AG04450 (cell line): Measurements from ENCODE around the gene RPH3AL. TPM values are rescaled to one million over a fixed set of nuclear protein-coding genes. Genes with fewer than 3 reads are reported as not detected.

Experiments
- CTCF ChIA-PET: fragments of 300-600, 350-600 bp; formaldehyde crosslinking; extraction: SDS; loops from one replicate; lab custom pipeline; 2022; ENCODE audit warnings: antibody characterized with exemption, inconsistent platforms; lab: Charles Lee
- POLR2A ChIA-PET: fragments of 350-600 bp; formaldehyde crosslinking; extraction: SDS; loops from one replicate; lab custom pipeline; 2021; ENCODE audit warnings: antibody characterized with exemption, inconsistent platforms; lab: Yijun Ruan, JAX
- DNase-seq: peaks from one replicate; pipeline ENCODE4 v3.0.0-alpha.2; 2011; ENCODE audit warnings: low read depth, low spot score
- H3K27ac ChIP-seq: one replicate; pipeline ENCODE4 v1.5.1; 2012; ENCODE audit warnings: low read depth, low read length, control low read depth
- H3K27me3 ChIP-seq: one replicate; pipeline ENCODE4 v1.6.0; 2012; ENCODE audit warnings: low read length; ENCODE audit not compliant: control insufficient read depth, insufficient read depth
- H3K4me3 ChIP-seq: 2 replicates; pipeline ENCODE4 v1.5.1; 2011; ENCODE audit warnings: mild to moderate bottlenecking, low read depth, low read length, control low read depth
- H3K9me3 ChIP-seq: 2 replicates; pipeline ENCODE4 v1.5.1; 2012; ENCODE audit warnings: low read length; ENCODE audit not compliant: control insufficient read depth, insufficient read depth
- CTCF ChIP-seq: IDR thresholded peaks from 2 replicates; pipeline ENCODE4 v1.5.1; 2011; ENCODE audit warnings: low read depth, low read length, control low read depth, inconsistent platforms
- polyA plus RNA-seq: library from polyadenylated mRNA; depleted of rRNA; stranded (reverse); fragments of >200 nt; gene quantifications from 2 replicates; pipeline ENCODE4 v1.2.3, GENCODE V29; 2011

The RPH3AL gene
- polyA plus RNA-seq, 1 experiment, result 1.3 TPM

- no peak overlapping the region for H3K4me3 ChIP-seq
- CTCF ChIA-PET, result no interaction called here
- no peak for DNase-seq
- peaks cover 9% of the 10 kb centered on the region for H3K27me3 ChIP-seq
- POLR2A ChIA-PET, result no interaction called here
- no peak for TF ChIP-seq CTCF
- H3K27ac ChIP-seq, result no peak overlapping the region
- H3K9me3 ChIP-seq, result no peaks in the 10 kb centered on the region
Observed at GRCh38 chr17:296379-296778, 56.2 kb downstream of the RPH3AL start.

- H3K27ac ChIP-seq, result no peak overlapping the region
- no peak for DNase-seq
- peaks cover 13% of the 10 kb centered on the region for H3K27me3 ChIP-seq
- H3K4me3 ChIP-seq, result no peak overlapping the region
- peaks cover 4% of the 10 kb centered on the region; the same call in 1 of the 2 replicates for H3K9me3 ChIP-seq
- CTCF ChIA-PET, result no interaction called here
- no peak for TF ChIP-seq CTCF
- POLR2A ChIA-PET, result no interaction called here
Observed at GRCh38 chr17:292531-293382, 59.9 kb downstream of the RPH3AL start.

DNA sequence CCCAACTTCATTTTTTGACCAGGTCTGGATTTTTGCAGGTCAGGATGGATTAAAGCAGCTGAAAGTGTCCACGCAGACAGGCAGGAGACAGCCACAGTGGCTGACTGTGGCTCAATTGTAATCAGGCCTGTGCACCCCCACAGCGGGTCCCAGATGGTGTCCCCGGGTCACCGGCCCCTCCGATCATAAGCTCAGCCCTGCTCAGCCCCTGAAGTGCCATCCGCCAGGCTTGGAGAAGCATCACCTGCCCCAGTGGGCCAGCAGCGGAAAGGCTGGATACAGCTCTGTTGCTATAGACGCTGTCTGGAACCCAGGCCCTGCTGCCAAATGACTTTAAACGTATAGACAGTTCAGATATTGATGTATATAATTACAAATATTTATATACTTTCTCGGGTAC, 60.6 kb downstream of the RPH3AL start:
- no peak for DNase-seq
- Histone ChIP-seq H3K27ac (no peak overlapping the region), H3K27me3 (peaks cover 13% of the 10 kb centered on the region), H3K9me3 (peaks cover 4% of the 10 kb centered on the region; the same call in 1 of the 2 replicates), H3K4me3 (no peak overlapping the region)
- ChIA-PET CTCF (no interaction called here), POLR2A (no interaction called here)
- TF ChIP-seq CTCF, result no peak

GRCh38 chr17:291587-291986, 61.0 kb downstream of the RPH3AL start:
- POLR2A ChIA-PET, result no interaction called here
- peaks cover 4% of the 10 kb centered on the region; the same call in 1 of the 2 replicates for H3K9me3 ChIP-seq
- no peak for DNase-seq
- H3K27me3 ChIP-seq, result peaks cover 13% of the 10 kb centered on the region
- H3K27ac ChIP-seq, result no peak overlapping the region
- TF ChIP-seq CTCF, result no peak
- CTCF ChIA-PET, result no interaction called here
- H3K4me3 ChIP-seq, result no peak overlapping the region

GRCh38 chr17:290626-291025, 62.0 kb downstream of the RPH3AL start:
- TF ChIP-seq CTCF, result no peak
- ChIA-PET CTCF (no interaction called here), POLR2A (no interaction called here)
- no peak for DNase-seq
- peaks cover 6% of the 10 kb centered on the region; the same call in 1 of the 2 replicates for H3K9me3 ChIP-seq
- peaks cover 13% of the 10 kb centered on the region for H3K27me3 ChIP-seq
- H3K4me3 ChIP-seq, result no peak overlapping the region
- no peak overlapping the region for H3K27ac ChIP-seq
